Adrenal gland (tissue), 12 donors: Measurements from ENCODE around the gene FKRP. TPM values are rescaled to one million over a fixed set of nuclear protein-coding genes. Genes with fewer than 3 reads are reported as not detected.

Source experiments
- DNase-seq, 7 donors: peaks; one replicate each; pipeline ENCODE4 v3.0.0-alpha.2; 2019 to 2020
- H3K27ac ChIP-seq, 5 donors: fragments of 200-600 bp; sonication (generic) in 4 of 5; 1 replicate in 3 of 5; 2 replicates in 2 of 5; pipeline versions ENCODE4 v1.5.1 to v1.8.0; 2016 to 2020; ENCODE audit warnings: mild to moderate bottlenecking in 1 of 5
- H3K27me3 ChIP-seq: fragments of 200-600 bp; 2 replicates; pipeline ENCODE4 v1.8.0; 2021
- H3K36me3 ChIP-seq, 2 donors: fragments of 200-600 bp; replicated peaks in 1 of 2; 1 replicate in 1 of 2; 2 replicates in 1 of 2; pipeline versions ENCODE4 v1.5.1 to v1.8.0; 2018 to 2022
- H3K4me1 ChIP-seq, 2 donors: fragments of 200-600 bp; replicated peaks in 1 of 2; 1 replicate in 1 of 2; 2 replicates in 1 of 2; pipeline versions ENCODE4 v1.5.1 to v1.8.0; 2018 to 2021
- H3K4me3 ChIP-seq, 4 donors: fragments of 200-600 bp; sonication (generic) in 3 of 4; one replicate each; pipeline ENCODE4 v1.5.1; 2016 to 2018
- H3K9me3 ChIP-seq, 3 donors: fragments of 200-600 bp; sonication (generic) in 1 of 3; replicated peaks in 1 of 3; 1 replicate in 2 of 3; 2 replicates in 1 of 3; pipeline versions ENCODE4 v1.5.1 to v1.8.0; 2016 to 2021
- POLR2A ChIP-seq, 2 donors: fragments of 450-650 bp; IDR thresholded peaks; one replicate each; pipeline ENCODE4 v1.6.1; 2017; ENCODE audit warnings: antibody characterized with exemption in 2 of 2, mild to moderate bottlenecking in 2 of 2, moderate library complexity in 1 of 2
- WGBS, 4 donors: extraction: QIAGEN DNeasy Blood & Tissue Kit in 2 of 4; methylation state at CpG; one replicate each; pipeline versions ENCODE4 v1.1.5 to v1.1.7; 2013 to 2017; 5-methylcytosine and 5-hydroxymethylcytosine counted together
- intact Hi-C, 2 donors: fragments of 100-400 bp; cut with DNase I; formaldehyde crosslinking; loops; one replicate each; pipeline versions ENCODE4 v1.14.1 to v1.15.0; 2022 to 2023
- polyA plus RNA-seq, 3 donors: library from polyadenylated mRNA; stranded (reverse); fragments of 200-250 nt in 2 of 3; fragments of 350-450 nt in 1 of 3; fragmentation: Illumina TruSeq in 1 of 3; extraction: RNeasy Lipid Tissue Mini Kit (QIAGEN cat#74804) in 1 of 3; gene quantifications; one replicate each; pipeline ENCODE4 v1.2.3, GENCODE V29; 2013 to 2014
- total RNA-seq, 9 donors: library from RNA; depleted of rRNA in 4 of 9; stranded (reverse); fragments of >200 nt in 4 of 9; fragments of 120-200 nt in 1 of 9; fragmentation: NEBNext Ultra II Directional in 1 of 9; extraction: Animal tissue kit (Norgen Biotek cat#: 25700) in 1 of 9; gene quantifications; one replicate each; pipeline versions ENCODE4 v1.1.0 to v1.2.4, GENCODE V29; 2013 to 2023
- TF ChIP-seq, protein P1 (sequence below), 6 experiments: fragments of 450-650 bp in 4 of 6; fragments of 200-600 bp in 2 of 6; sonication (generic) in 1 of 6; IDR thresholded peaks; 1 replicate in 5 of 6; 2 replicates in 1 of 6; pipeline versions ENCODE4 v1.5.1 to v1.8.0; 2016 to 2021; ENCODE audit warnings: antibody characterized with exemption in 6 of 6, mild to moderate bottlenecking in 2 of 6, moderate library complexity in 1 of 6
- donor health status: healthy with polysubstance abuse.
- donor health status: Bipolar disorder and iron deficiency.
- donor health status: DM: yes; HTN: yes; CAD: no.
- donor health status: DM: no; HTN: no; CAD: no.
- donor health status: DM: no; HTN: no; CAD: no.
- donor health status: DM: yes; HTN: yes; CAD: no.

Gene FKRP
- total and polyA plus RNA-seq, 12 donors, result 5.5 to 31.2 (median 16.7) TPM

- Histone ChIP-seq H3K4me1 (peaks cover 0 to 19% of the 10 kb centered on the region in 2 donors), H3K27me3 (peaks cover 4% of the 10 kb centered on the region), H3K9me3 (no peaks in the 10 kb centered on the region), H3K36me3 (peaks cover 0 to 5% of the 10 kb centered on the region in 2 donors), H3K4me3 (peak overlapping the region; percentile 19 to 72 (median 44)), H3K27ac (peak overlapping the region; percentile 25 to 89 (median 67))
- intact Hi-C loops, result no loop called here
- DNase-seq, result peak in 5 of 7 donors; percentile 20 to 41 (median 34)
- 1 to 2% (median 1%) methylated on average over 8 to 80 of the region's 80 CpGs for WGBS, 4 donors
- no peak for TF ChIP-seq POLR2A (IDR thresholded peaks at IDR 0.05)
- TF ChIP-seq, protein P1, sequence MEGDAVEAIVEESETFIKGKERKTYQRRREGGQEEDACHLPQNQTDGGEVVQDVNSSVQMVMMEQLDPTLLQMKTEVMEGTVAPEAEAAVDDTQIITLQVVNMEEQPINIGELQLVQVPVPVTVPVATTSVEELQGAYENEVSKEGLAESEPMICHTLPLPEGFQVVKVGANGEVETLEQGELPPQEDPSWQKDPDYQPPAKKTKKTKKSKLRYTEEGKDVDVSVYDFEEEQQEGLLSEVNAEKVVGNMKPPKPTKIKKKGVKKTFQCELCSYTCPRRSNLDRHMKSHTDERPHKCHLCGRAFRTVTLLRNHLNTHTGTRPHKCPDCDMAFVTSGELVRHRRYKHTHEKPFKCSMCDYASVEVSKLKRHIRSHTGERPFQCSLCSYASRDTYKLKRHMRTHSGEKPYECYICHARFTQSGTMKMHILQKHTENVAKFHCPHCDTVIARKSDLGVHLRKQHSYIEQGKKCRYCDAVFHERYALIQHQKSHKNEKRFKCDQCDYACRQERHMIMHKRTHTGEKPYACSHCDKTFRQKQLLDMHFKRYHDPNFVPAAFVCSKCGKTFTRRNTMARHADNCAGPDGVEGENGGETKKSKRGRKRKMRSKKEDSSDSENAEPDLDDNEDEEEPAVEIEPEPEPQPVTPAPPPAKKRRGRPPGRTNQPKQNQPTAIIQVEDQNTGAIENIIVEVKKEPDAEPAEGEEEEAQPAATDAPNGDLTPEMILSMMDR (IDR thresholded peaks at IDR 0.05), result no peak
These were observed 41.7 kb downstream of the FKRP start for GRCh38 chr19:46787331-46788261.

GRCh38 chr19:46788262-46788967 lies 42.6 kb downstream of the FKRP start, which contains the start of gene SLC1A5:
Gene SLC1A5, minus strand, starts transcription at chr19:46788594. Its CDS starts 629 bp downstream, at chr19:46787965.
- 0 to 3% (median 1%) methylated on average over 9 to 46 of the region's 46 CpGs for WGBS, 4 donors
- Histone ChIP-seq H3K36me3 (no peaks in the 10 kb centered on the region), H3K4me1 (peaks cover 0 to 19% of the 10 kb centered on the region in 2 donors), H3K4me3 (peak within 1 kb of the TSS in 3 of 4 donors; percentile 19 to 72 (median 27)), H3K27ac (peak within 1 kb of the TSS in 4 of 5 donors; percentile 56 to 89 (median 78)), H3K9me3 (no peaks in the 10 kb centered on the region), H3K27me3 (peaks cover 4% of the 10 kb centered on the region)
- TF ChIP-seq, protein P1 (IDR thresholded peaks at IDR 0.05), result no peak
- peak; percentile 80 to 88 for TF ChIP-seq POLR2A (IDR thresholded peaks at IDR 0.05)
- intact Hi-C loops, result no loop called here
- DNase-seq, result peak; percentile 88 to 97 (median 93)

- Histone ChIP-seq H3K4me1 (peaks cover 0 to 19% of the 10 kb centered on the region in 2 donors), H3K36me3 (no peaks in the 10 kb centered on the region), H3K27me3 (peaks cover 4% of the 10 kb centered on the region), H3K9me3 (no peaks in the 10 kb centered on the region), H3K4me3 (no peak overlapping the region), H3K27ac (no peak overlapping the region)
- TF ChIP-seq, protein P1 (IDR thresholded peaks at IDR 0.05), result no peak
- TF ChIP-seq POLR2A (IDR thresholded peaks at IDR 0.05), result no peak
- 55 to 64% (median 59%) methylated on average over 9 of the region's 9 CpGs for WGBS, 4 donors
- intact Hi-C loops, result no loop called here
- no peak for DNase-seq
These were observed 43.1 kb downstream of the FKRP start for GRCh38 chr19:46788968-46789338.

- peaks cover 4% of the 10 kb centered on the region for H3K27me3 ChIP-seq
- no peak overlapping the region for H3K27ac ChIP-seq
- TF ChIP-seq, protein P1 (IDR thresholded peaks at IDR 0.05), result no peak
- TF ChIP-seq POLR2A (IDR thresholded peaks at IDR 0.05), result no peak
- H3K4me3 ChIP-seq, result no peak overlapping the region
- no peaks in the 10 kb centered on the region for H3K9me3 ChIP-seq
- H3K36me3 ChIP-seq, result no peaks in the 10 kb centered on the region
- DNase-seq, result no peak
- intact Hi-C loops, result no loop called here
- H3K4me1 ChIP-seq, result peaks cover 0 to 19% of the 10 kb centered on the region in 2 donors
- WGBS, 4 donors, result 73 to 84% (median 82%) methylated on average over 3 to 8 of the region's 8 CpGs
These were observed 43.5 kb downstream of the FKRP start for GRCh38 chr19:46789371-46789770.
